GM12875 (cell line): ENCODE measurements around the gene SESN3.
"Not testable (repeated sequence)": the region's sequence is repeated elsewhere in the genome, so short reads cannot be mapped to it uniquely, and the experiment has no call there.

Source experiments
- H3K4me3 ChIP-seq: one replicate; pipeline ENCODE4 v1.5.1; 2011; ENCODE audit warnings: low read depth, low read length, control low read depth
- TF ChIP-seq, protein P1 (sequence below): IDR thresholded peaks from 2 replicates; pipeline ENCODE4 v1.5.1; 2011; ENCODE audit warnings: low read depth, mild to moderate bottlenecking, control low read depth, inconsistent platforms, low read length, moderate library complexity, borderline replicate concordance; ENCODE audit not compliant: insufficient read depth

SESN3 gene

DNA sequence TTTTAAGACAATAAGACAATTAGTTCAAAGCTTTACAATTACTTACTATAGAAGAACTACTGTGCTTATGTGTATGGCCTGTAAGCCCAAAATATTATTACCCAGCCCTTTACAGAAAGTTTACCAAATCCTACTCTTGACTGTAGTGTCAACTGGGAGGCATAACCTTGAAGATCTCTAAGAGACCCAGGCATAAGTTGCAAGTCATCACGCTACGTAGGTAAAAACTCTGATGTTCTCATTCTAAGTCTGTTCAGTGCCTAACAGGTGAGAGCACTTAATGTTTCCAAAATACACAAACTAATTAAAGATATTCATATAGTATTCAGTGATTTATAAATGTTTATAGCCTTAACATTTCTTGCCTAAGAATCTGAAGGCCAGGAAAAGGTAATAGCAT, 12.9 kb downstream of the SESN3 start:
- no peak overlapping the region for H3K4me3 ChIP-seq
- TF ChIP-seq, protein P1, sequence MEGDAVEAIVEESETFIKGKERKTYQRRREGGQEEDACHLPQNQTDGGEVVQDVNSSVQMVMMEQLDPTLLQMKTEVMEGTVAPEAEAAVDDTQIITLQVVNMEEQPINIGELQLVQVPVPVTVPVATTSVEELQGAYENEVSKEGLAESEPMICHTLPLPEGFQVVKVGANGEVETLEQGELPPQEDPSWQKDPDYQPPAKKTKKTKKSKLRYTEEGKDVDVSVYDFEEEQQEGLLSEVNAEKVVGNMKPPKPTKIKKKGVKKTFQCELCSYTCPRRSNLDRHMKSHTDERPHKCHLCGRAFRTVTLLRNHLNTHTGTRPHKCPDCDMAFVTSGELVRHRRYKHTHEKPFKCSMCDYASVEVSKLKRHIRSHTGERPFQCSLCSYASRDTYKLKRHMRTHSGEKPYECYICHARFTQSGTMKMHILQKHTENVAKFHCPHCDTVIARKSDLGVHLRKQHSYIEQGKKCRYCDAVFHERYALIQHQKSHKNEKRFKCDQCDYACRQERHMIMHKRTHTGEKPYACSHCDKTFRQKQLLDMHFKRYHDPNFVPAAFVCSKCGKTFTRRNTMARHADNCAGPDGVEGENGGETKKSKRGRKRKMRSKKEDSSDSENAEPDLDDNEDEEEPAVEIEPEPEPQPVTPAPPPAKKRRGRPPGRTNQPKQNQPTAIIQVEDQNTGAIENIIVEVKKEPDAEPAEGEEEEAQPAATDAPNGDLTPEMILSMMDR, result no peak

DNA sequence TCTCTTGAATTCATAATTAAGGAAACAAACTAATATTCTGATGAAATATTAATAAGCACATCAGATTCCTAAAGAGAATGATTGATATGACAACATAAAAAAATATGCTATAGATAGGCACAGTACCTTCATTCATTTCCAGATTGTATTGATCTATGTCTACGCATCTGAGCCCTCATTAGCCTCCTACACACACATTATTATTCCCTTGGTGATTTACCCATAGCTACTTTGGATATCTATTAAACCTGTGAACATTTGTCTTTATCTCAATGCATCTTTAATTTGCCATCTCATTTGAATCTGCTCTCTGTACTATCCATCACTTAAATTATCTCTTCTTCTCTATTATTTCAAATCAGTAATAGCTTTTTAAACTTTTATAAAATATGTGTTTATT, 18.4 kb downstream of the SESN3 start:
- no peak overlapping the region for H3K4me3 ChIP-seq
- TF ChIP-seq, protein P1, result no peak

DNA sequence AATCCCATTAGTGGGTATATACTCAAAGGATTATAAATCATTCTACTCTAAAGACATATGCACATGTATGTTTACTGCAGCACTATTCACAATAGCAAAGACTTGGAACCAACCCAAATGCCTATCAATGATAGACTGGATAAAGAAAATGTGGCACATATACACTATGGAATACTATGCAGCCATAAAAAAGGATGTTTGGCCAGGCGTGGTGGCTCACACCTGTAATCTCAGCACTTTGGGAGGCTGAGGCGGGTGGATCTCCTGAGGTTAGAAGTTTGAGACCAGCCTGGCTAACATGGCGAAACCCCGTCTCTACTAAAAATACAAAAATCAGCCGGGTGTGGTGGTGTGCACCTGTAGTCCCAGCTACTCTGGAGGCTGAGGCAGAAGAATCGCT, 21.5 kb downstream of the SESN3 start:
- H3K4me3 ChIP-seq, result not testable (repeated sequence)

DNA sequence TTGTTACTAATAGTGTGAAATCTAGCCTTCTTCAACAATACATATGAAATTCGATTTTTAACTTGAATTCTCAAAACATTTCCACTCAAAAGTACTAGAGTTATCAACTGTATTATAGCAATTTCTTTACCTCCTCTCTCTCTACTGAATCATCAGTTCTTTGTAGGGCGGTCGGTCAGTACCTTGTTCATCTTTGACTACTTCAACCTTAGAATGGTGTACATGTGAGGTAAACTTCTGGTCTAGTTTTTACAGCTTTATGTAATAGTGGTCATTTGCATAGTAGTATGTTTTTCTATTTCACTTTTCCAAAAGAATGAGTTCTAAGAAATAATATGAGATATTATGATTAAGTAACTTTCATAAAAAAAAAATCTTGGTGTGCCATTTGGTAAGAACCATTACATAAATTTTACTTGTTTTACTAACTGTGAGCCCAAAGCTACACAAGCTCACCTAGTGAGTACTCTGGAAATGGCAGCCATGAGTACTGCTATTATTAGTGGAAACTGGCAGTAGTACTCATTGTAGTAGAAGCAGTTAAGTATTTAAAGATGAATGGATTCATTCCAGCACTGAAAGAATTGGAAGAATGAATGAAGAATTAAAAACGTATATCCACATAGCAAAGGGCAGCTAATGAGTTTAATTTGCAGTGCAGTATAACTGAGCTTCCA, 30.1 kb downstream of the SESN3 start:
- H3K4me3 ChIP-seq, result no peak overlapping the region
- TF ChIP-seq, protein P1, result no peak

DNA sequence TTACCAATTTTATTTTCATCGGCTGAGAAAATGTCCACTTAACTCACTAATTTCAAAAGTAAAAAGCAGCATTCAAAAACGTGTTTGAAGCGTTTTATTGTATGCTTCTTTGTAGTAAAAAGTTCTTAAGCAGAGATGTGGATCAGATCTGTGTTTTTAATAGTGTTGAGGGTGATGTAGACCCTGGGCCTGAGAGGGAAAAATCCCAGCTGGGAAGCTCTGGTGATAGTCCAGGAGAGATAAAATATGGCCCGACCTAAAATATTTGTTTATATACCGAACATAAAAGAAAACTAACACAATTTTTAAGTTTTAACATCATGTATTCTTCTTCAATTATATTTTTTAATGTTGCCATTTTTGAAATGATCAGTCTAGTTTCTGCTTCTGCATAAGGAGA, 35.2 kb downstream of the SESN3 start:
- no peak overlapping the region for H3K4me3 ChIP-seq
- TF ChIP-seq, protein P1, result no peak

DNA sequence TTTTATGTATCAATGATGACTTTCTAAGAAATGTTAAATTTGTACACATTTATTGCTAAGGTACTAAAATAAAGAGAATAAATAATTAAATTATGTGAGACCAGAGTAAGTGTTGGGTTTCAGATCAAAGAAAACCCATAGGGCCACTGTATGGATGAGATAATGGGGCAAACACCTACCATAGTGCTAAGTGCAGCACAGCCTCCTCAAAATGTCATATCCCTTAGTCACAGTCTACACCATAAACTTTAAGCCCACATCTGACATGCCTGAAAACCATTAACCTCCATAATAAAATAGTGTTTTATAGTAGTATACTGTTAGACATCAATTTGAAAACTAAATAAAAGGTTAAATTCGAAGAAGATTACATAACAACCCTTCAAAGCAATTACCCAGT, 37.5 kb downstream of the SESN3 start:
- TF ChIP-seq, protein P1, result no peak
- no peak overlapping the region for H3K4me3 ChIP-seq

DNA sequence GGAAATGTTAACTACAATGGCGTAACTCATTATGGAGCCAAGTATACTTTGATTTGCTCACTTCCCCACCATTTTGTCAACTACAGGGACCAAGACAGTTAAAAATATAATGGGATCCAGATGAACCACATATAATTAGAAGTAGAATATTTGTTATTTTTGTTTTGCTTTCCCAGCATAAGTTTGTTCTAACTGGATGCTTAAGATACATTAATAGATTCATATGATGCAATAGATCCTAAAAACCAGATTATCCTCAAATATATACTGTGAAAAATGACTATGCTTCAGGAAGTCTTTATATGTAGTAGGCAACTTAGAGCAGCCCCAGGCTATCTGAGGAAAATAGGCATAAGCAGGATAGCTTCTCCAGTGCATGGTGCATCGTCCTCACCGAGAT, 38.3 kb downstream of the SESN3 start:
- TF ChIP-seq, protein P1, result no peak
- H3K4me3 ChIP-seq, result no peak overlapping the region
